ENCODE data around the gene ZNF474. TPM values are rescaled to one million over a fixed set of nuclear protein-coding genes. Genes with fewer than 3 reads are reported as not detected.

The ZNF474 gene
- total RNA-seq, 1 experiment from 2014 or later = 0.36 TPM

DNA sequence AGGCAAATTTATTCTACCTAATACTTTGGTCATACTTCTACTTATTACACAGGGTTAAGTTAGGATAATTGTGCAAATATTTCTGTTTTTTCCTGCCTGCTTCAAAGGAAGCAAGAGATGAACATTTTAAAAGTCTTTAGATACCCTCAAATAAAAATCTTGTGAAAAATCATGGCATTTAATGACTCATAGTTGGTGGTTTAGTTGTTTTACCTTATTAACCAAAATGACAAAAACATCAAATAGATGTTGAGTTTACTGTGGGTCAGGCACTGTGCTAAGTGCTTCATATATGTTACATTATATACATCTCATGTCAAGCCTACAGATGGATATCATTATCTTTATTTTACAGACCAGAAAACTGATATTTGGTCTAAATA, 54.4 kb downstream of the ZNF474 start:
- H3K9ac ChIP-seq (ENCODE audit: low read length) = no peak overlapping the region
- intact Hi-C loops (cut with micrococcal nuclease) = no loop called here
- no peaks in the 10 kb centered on the region for H3K27me3 ChIP-seq (ENCODE audit: low read length)
- no peak overlapping the region for H3K4me3 ChIP-seq (ENCODE audit: low read length)
- ATAC-seq (peak; percentile 34), DNase-seq (no peak)
- peaks cover 3% of the 10 kb centered on the region for H3F3A ChIP-seq (ENCODE audit: low read length, unreplicated experiment)
- TF ChIP-seq EZH2 (IDR thresholded peaks at IDR 0.05; ENCODE audit: low read length, unreplicated experiment) (no peak), EZH2phosphoT487 (IDR thresholded peaks at IDR 0.05; ENCODE audit: borderline replicate concordance, low read length) (no peak)
- TF ChIP-seq, protein P1, sequence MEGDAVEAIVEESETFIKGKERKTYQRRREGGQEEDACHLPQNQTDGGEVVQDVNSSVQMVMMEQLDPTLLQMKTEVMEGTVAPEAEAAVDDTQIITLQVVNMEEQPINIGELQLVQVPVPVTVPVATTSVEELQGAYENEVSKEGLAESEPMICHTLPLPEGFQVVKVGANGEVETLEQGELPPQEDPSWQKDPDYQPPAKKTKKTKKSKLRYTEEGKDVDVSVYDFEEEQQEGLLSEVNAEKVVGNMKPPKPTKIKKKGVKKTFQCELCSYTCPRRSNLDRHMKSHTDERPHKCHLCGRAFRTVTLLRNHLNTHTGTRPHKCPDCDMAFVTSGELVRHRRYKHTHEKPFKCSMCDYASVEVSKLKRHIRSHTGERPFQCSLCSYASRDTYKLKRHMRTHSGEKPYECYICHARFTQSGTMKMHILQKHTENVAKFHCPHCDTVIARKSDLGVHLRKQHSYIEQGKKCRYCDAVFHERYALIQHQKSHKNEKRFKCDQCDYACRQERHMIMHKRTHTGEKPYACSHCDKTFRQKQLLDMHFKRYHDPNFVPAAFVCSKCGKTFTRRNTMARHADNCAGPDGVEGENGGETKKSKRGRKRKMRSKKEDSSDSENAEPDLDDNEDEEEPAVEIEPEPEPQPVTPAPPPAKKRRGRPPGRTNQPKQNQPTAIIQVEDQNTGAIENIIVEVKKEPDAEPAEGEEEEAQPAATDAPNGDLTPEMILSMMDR (conservative IDR thresholded peaks at IDR 0.05; ENCODE audit: low read depth, low read length) = no peak
- no peaks in the 10 kb centered on the region for H3K9me2 ChIP-seq (replicated peaks; ENCODE audit: low read length)
- H3K4me1 ChIP-seq (ENCODE audit: insufficient read depth, low read length) = peaks cover 40% of the 10 kb centered on the region
- CTCF ChIA-PET = interaction anchor here (0.6 kb wide), 1 partner anchor 108 kb away, joined by 3 read pairs; no protein-coding TSS in a partner anchor
- no TSS peak for BruUV-seq (replicated peaks)
- no peak overlapping the region for H2AFZ ChIP-seq (ENCODE audit: low read length)
- H3K4me2 ChIP-seq (ENCODE audit: low read length) = peak overlapping the region; percentile 76
- H4K20me1 ChIP-seq (ENCODE audit: low read length) = no peaks in the 10 kb centered on the region
- no peaks in the 10 kb centered on the region for H3K9me3 ChIP-seq (ENCODE audit: low read length)
- POLR2A ChIA-PET (ENCODE audit: unreplicated experiment) = no interaction called here
- no peaks in the 10 kb centered on the region for H3K36me3 ChIP-seq (ENCODE audit: low read depth, low read length)
- no peaks in the 10 kb centered on the region for H3K79me2 ChIP-seq (ENCODE audit: low read length)
- H3K27ac ChIP-seq (ENCODE audit: low read length) = peak overlapping the region; percentile 70

DNA sequence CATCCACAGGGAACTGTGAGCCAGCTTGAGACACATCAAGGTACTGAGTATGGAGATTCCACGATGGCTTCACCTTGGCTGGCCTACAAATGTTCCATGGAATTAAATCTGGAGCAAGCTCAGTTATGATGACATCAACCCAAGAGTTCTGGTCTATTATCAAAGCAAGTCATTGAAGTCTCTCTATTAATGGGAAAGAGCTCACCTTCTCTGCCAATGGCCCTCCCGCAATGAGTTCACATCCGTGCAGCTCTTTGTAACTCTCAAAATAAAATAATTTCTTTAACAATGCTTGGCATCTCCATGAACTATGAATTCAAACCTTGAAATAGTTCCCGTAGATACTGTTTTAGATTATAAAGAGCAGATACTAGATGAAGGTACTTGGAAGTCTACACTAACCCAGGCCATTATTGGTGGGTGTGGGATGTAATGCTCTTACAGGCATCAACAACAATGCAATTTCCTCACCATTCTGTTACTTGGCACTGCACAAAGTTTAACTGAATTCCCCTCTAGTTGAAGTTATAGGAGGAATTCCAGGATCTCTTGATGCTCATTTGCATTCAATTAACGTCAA, 55.4 kb downstream of the ZNF474 start:
- Histone ChIP-seq H3K79me2 (ENCODE audit: low read length) (no peaks in the 10 kb centered on the region), H2AFZ (ENCODE audit: low read length) (no peak overlapping the region), H3K4me2 (ENCODE audit: low read length) (no peak overlapping the region), H3K9ac (ENCODE audit: low read length) (no peak overlapping the region), H3K4me1 (ENCODE audit: insufficient read depth, low read length) (peaks cover 40% of the 10 kb centered on the region), H4K20me1 (ENCODE audit: low read length) (no peaks in the 10 kb centered on the region), H3K4me3 (ENCODE audit: low read length) (no peak overlapping the region), H3K27ac (ENCODE audit: low read length) (no peak overlapping the region), H3K9me2 (replicated peaks; ENCODE audit: low read length) (no peaks in the 10 kb centered on the region), H3K9me3 (ENCODE audit: low read length) (no peaks in the 10 kb centered on the region), H3F3A (ENCODE audit: low read length, unreplicated experiment) (peaks cover 3% of the 10 kb centered on the region), H3K27me3 (ENCODE audit: low read length) (no peaks in the 10 kb centered on the region), H3K36me3 (ENCODE audit: low read depth, low read length) (no peaks in the 10 kb centered on the region)
- ChIA-PET CTCF (interaction anchor here (0.6 kb wide), 1 partner anchor 109 kb away, joined by 3 read pairs; no protein-coding TSS in a partner anchor), POLR2A (ENCODE audit: unreplicated experiment) (no interaction called here)
- no peak for ATAC-seq
- BruUV-seq (replicated peaks) = no TSS peak
- TF ChIP-seq, protein P1 (conservative IDR thresholded peaks at IDR 0.05; ENCODE audit: low read depth, low read length) = no peak
- no peak for DNase-seq
- intact Hi-C loops (cut with micrococcal nuclease) = no loop called here

DNA sequence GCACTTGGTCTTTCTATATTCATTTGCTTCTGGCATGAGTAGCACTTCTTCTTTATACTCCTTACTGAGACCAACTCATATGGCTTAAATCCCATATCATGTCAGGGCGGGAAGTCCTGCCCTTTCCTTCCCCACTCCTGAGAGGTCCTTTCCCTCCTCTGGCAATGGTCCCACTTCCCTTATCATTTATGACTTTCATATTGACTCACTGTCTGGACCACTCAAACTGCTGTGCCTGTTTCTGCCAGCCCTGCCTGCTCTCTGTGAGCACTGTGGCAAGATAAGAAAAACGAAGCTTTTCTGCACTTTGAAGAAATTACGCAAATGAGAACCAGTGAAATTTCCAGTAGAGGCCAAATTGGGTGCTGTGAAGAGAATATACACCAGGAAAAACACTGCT, 58.1 kb downstream of the ZNF474 start:
- POLR2A ChIA-PET (ENCODE audit: unreplicated experiment) = no interaction called here
- Histone ChIP-seq H3K27ac (ENCODE audit: low read length) (no peak overlapping the region), H3K36me3 (ENCODE audit: low read depth, low read length) (no peaks in the 10 kb centered on the region), H3K9me2 (replicated peaks; ENCODE audit: low read length) (no peaks in the 10 kb centered on the region), H3K27me3 (ENCODE audit: low read length) (no peaks in the 10 kb centered on the region), H4K20me1 (ENCODE audit: low read length) (no peaks in the 10 kb centered on the region), H3K4me1 (ENCODE audit: insufficient read depth, low read length) (peaks cover 19% of the 10 kb centered on the region), H3F3A (ENCODE audit: low read length, unreplicated experiment) (peaks cover 3% of the 10 kb centered on the region), H3K4me2 (ENCODE audit: low read length) (no peak overlapping the region), H2AFZ (ENCODE audit: low read length) (no peak overlapping the region), H3K9ac (ENCODE audit: low read length) (no peak overlapping the region), H3K79me2 (ENCODE audit: low read length) (no peaks in the 10 kb centered on the region), H3K4me3 (ENCODE audit: low read length) (no peak overlapping the region), H3K9me3 (ENCODE audit: low read length) (no peaks in the 10 kb centered on the region)
- DNase-seq (no peak), ATAC-seq (no peak)
- BruUV-seq (replicated peaks) = no TSS peak
- CTCF ChIA-PET = no interaction called here
- TF ChIP-seq EZH2 (IDR thresholded peaks at IDR 0.05; ENCODE audit: low read length, unreplicated experiment) (no peak), EZH2phosphoT487 (IDR thresholded peaks at IDR 0.05; ENCODE audit: borderline replicate concordance, low read length) (no peak)
- TF ChIP-seq, protein P1 (conservative IDR thresholded peaks at IDR 0.05; ENCODE audit: low read depth, low read length) = no peak
- intact Hi-C loops (cut with micrococcal nuclease) = no loop called here

Data from PC-3 (cell line).